Activated effector memory CD4-positive, alpha-beta T cell treated with Interleukin-2 at 50 U/mL for 16 hours (primary cell): ENCODE data around the gene BMAL1.

Experiments used
- DNase-seq: peaks from one replicate; pipeline ENCODE4 v3.0.0-alpha.2; 2020

Gene BMAL1

GRCh38 chr11:13294178-13294577, 16.6 kb downstream of the BMAL1 start:
- no peak for DNase-seq

DNA sequence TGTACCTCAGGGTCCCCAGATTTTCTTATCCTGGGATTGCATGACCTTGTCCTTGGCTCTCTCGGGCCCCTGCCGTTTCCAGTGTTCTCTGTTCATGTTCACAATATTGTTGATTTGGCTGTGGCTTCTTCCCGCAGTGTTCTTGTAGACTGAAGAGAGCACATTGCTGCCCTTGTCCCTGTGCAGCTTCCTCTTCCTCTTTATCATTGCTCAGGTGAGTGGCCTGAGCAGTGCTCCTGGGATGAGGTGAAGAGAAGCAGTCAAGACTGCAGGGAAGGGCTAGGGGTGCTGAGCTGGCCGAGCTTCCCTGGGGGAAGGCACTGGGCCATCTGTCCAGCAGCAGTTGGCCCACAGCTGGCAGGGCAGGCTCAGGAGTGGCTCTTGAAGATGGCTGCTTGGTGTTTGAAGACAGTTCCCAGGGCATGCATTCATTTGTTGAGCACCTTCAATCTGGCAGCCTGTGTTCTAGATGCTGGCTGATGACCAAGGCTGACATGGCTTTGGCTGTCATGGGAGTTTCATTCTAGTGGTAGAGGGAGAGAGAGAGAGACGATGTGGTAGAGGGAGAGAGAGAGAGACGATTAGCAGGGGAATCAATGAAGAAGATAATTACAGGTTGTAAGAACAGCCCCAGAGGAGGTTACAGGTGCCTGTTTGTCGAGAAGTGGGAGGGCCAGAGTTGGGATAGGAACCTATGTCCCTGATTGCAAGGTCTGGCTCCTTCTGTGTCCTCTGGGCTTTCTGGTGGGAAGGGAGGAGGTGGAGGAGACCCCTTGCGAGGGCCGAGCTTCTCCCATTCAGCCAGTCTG, 17.4 kb downstream of the BMAL1 start:
- DNase-seq: no peak

DNA sequence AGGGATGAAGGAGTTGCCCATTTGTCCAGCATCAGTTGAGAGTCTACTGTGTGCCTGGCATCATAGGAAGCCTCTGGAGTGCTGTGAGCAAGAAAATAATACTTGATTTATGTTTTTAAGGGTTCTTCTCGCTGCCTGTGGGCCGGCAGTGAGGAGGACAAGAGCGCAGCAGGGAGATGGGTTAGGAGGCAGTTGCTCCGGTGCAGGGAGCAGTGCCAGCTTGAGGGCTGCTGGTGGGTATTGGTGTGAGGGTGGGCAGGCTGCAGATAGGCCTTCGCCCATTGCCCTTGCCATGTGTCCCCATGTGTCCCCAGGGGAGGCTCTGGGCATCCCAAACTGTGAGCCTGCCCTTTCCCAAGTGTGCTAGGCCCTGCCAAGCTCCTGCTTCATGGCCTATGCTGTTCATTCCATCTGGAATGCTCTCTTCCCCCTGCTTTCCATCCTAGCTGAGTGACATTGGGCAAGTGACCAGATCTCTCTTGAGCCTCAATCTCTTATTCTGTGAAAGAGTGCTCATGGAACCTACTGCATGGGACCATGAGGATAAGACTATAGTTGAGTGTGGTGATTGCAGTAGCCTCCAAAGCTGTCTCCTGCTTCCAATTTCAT, 19.8 kb downstream of the BMAL1 start:
- no peak for DNase-seq

DNA sequence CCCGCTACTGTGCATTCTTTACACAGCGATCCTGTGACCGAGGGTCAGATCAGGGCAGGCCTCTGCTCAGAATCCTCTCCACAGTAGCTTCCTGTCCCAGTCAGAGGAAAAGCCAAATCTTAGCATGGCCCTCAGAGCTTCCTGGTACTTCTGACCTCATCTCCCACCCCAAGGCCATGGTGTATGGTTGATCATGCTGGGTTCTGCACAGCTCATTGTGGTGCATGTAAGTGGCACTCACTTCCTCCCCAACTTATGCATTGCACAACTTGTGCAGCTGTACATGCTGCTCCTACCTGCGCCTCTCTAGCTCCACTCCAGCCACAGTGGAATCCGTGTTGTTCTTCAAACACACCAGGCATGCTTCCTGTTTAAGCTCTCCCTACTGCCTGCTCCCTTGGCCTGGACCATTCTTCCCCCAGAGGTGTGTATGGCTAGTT, 20.3 kb downstream of the BMAL1 start:
- no peak for DNase-seq

- no peak for DNase-seq
Measured at GRCh38 chr11:13298765-13299164, 21.2 kb downstream of the BMAL1 start.

DNA sequence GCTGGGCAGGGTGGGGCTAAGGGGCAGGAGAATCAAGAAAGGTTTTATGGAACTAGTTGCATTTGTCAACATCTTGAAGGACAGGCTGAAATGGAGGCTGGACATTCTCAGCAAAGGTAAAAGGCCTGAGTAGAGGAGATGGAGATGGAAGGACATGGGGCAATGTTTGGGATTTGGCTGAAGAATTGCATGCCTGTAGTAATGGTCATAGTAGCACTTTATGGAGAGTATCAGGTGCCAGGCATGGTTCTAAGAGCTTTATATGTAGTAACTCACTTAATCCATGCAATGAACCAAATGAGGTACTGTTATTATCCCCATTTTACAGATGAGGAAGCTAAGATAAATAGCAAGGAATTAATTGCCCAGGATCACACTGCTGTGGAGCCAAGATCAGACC, 23.9 kb downstream of the BMAL1 start:
- no peak for DNase-seq

DNA sequence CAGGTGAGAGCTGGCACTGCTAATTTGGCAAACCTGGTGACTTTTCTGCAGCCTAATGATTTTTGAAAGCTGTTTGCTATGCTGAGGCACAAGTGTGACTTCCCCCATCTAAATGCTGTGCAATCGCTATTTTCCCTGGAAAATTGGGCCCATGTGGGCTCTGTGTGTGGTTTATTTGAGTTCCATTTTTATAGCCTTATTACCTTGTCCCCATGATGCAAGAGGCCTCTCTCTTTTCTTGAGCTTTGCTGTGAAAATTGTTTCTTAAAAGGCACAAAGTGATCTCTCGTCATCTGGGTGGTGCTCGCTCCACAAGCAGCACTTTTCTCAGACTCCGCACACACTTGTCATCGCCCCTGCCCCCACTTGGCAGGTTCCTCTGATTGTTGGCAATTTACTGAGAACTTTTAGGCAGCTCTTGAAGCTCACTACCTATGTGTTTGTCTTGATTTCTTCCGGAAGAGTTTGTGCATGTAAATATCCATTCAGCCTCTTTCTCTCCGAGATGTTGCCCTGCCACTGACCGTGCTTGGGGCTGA, 24.9 kb downstream of the BMAL1 start:
- DNase-seq: no peak

- DNase-seq: no peak
Measured at GRCh38 chr11:13303668-13304649, 26.4 kb downstream of the BMAL1 start.

DNA sequence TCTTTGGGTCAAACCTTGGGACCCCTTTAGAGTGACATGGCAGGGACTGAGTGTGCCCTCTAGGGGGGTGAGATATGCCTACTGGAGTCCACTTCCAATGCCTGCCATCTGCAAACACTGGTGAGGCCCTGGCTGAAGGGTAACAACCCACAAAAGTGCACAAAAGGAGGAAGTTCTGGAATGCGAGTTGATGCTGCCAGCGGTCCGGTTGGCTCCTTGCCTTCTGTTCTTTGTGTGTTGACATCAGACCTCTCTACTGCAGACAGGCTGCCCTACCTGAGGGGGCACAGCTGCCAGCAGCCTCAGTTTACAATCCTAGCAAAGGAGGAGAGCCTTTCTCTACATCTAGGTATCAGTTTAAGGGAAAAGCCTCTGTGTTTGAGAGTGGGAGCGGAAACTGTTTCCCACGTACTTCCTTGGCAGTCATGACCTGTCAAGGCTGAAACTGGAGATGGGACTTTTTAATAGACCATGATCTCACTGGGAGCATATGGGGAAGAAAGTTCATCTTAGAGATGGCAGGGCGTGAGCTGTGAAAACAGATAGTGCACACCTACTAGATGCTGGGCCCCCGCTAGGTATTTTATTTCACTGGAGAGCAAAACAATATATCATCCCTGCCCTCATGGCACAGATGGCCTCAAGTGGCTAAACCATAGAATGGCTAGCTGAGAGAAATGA, 27.2 kb downstream of the BMAL1 start:
- no peak for DNase-seq

- DNase-seq: no peak
Measured at GRCh38 chr11:13308704-13309103, 31.1 kb downstream of the BMAL1 start.

DNA sequence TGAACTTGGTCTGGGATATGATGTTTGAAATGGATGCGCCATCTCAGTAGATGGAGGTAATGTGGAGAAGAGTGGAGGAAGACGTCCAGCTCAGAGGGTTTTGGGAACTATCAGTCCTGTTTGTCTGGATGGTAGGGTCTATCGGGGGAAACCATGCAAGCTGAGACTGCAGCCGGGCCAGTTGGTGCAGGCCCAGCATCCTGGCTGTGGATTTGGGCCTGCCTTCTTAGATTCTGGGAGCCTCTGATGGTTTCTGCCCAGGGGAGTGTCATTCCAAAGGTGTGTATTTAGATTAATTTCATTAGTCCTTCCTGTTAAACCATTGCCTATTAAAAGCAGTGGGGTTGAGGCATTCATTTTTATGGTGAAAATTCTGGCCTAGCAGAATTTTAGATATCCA, 31.6 kb downstream of the BMAL1 start:
- DNase-seq: no peak

DNA sequence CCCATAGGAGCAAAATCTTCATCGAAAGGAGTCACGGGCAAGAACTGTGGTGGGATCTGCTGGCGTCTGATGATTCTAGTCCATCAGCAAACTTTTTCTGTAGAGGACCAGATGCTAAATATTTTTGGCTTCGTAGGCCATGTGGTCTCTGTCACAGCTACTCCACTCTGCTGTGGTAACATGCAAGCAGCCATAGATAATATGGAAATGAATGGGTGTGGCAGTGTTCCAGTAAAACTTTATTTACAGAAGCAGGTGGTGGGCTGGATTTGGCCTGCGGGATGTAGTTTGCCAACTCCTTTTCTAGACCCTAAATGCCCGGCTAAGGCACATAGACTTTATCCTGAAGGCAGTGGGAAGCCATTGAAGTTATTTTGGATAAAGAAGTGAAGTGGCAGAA, 32.9 kb downstream of the BMAL1 start:
- no peak for DNase-seq

- no peak for DNase-seq
Measured at GRCh38 chr11:13311570-13311969, 34.0 kb downstream of the BMAL1 start.

GRCh38 chr11:13313005-13313819, 35.6 kb downstream of the BMAL1 start:
- DNase-seq: no peak

DNA sequence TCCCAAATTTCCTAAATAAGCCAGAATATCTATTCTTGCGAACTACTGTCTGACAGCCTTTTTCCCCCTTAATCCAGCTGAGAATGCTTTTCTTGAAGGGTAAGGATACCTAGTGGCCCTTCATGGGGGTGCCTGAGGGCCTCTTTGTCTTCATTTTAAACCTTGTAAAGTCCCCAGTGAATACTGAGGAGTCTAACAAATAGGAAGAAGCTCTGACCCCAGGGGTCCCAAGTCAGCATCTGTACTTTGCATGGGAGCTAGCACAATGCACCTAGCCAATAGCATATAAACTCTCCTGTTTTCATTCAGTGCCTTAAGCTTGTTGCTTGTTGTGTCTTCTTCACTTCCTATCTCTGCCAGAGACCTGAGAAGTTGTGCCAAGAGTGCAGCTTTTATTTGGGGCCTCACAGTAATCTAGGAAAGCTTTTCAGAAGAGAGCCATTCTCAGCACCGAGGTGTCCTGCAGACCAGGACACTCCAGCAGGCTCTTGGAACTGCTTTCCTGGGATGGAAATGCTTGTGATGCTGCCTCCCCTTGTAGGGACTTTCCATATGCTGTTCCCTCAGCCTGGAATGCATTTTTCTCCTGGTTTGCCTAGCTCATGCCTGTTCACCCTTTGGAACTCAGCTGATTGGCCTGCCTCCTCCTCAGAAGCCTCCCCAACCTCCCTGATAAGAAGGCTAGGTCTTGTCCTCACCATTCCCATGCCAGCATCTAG, 37.2 kb downstream of the BMAL1 start:
- DNase-seq: no peak

DNA sequence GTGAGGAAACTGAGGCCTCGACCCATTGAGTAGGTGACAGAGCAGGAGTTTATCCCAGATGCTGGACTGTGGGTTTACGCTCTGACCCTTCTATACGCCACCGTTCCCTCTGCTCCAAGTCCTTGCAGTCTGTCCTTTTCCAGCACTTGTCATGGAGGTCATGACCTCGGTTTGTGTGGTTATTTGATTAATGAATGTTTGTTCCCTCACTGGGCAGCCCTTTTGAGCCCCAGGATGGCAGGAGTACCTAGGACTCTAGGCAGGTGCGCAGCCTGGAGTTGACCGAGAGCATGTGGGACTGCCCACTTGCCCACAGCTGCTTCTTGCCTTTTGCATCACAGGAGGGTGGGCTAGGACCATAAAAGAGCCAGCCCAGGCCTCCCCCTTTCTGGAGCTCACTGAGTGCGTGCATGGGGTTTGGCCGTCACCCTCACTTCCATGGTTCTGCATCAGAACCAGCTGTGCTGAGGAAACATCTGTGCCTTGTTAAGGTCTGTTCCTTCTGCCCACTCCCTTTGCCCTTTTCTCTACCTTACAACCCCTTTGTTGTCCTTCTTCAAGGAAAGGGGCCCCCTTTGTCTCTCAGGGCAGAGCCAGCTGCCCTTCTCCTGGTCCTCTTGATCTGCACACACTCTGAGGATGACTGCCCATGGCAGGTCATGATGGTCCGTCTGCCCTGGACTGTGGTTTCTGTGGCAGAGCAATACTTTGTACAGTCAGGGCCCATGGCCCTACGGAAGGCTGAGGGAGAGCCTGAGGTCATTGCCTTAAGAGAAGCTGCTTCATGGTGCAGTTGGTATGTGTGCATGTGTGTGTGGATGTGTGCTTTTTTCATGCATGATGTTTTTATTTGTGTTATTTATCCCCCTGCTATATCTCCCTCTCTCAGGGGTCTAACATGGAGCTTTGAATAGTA, 38.2 kb downstream of the BMAL1 start:
- no peak for DNase-seq

GRCh38 chr11:13316528-13316961, 39.0 kb downstream of the BMAL1 start:
- no peak for DNase-seq

- no peak for DNase-seq
Measured at GRCh38 chr11:13317293-13318080, 39.9 kb downstream of the BMAL1 start.
